HepG2 (cell line): ENCODE measurements around the gene BRCA1. TPM values are rescaled to one million over a fixed set of nuclear protein-coding genes. Genes with fewer than 3 reads are reported as not detected.

Experiments used
- ATAC-seq: fragments of 200-7000 bp; cut with Tn5 transposase; 3 replicates; pipeline ENCODE4 v1.9.1; 2020; ENCODE audit warnings: mild to moderate bottlenecking, moderate library complexity
- BruUV-seq: library from RNA; stranded (reverse); fragments of 400-500 nt; replicated peaks from 2 replicates; lab custom pipeline; 2021; lab: Mats Ljungman, UMichigan
- CTCF ChIA-PET: fragments of 300-600 bp; formaldehyde crosslinking; extraction: SDS; loops from one replicate; lab custom pipeline; 2021; ENCODE audit warnings: low total read pairs, inconsistent platforms, low intra/inter-chr PET ratio; lab: Yijun Ruan, JAX
- POLR2A ChIA-PET: fragments of 350-600 bp; sonication (Branson Sonifier 250); formaldehyde crosslinking; loops from one replicate; lab custom pipeline; 2020; ENCODE audit warnings: antibody characterized with exemption, inconsistent platforms; lab: Yijun Ruan, JAX
- DNase-seq: peaks from one replicate; pipeline ENCODE4 v3.0.0-alpha.2; 2015; ENCODE audit warnings: low spot score
- FAIRE-seq: peaks from 3 replicates; lab custom pipeline; 2011; peaks lifted over from hg19 to GRCh38; lab: Jason Lieb, UNC
- H2AFZ ChIP-seq: one replicate; pipeline ENCODE4 v1.6.1; 2011; ENCODE audit warnings: low read length, inconsistent platforms
- H3K27ac ChIP-seq: fragments of 300-600 bp; 3 replicates; pipeline ENCODE4 v1.8.0; 2011; ENCODE audit warnings: mixed run types, mild to moderate bottlenecking, mixed read lengths, low read length, inconsistent platforms; ENCODE audit not compliant: insufficient read depth; ENCODE audit errors: extremely low read length
- H3K27me3 ChIP-seq, 2 experiments: fragments of 200-600 bp in 1 of 2; 2 replicates in 1 of 2; 3 replicates in 1 of 2; pipeline versions ENCODE4 v1.6.0 to v1.8.0; 2011; ENCODE audit warnings: low read length in 2 of 2, mild to moderate bottlenecking in 2 of 2, moderate library complexity in 2 of 2, inconsistent platforms in 1 of 2; ENCODE audit not compliant: insufficient read depth in 2 of 2, control insufficient read depth in 1 of 2
- H3K36me3 ChIP-seq, 2 experiments: fragments of 200-600 bp in 1 of 2; replicated peaks in 1 of 2; 2 replicates in 1 of 2; 3 replicates in 1 of 2; pipeline versions ENCODE4 v1.5.1 to v1.8.0; 2011; ENCODE audit warnings: low read length in 2 of 2, inconsistent platforms in 1 of 2; ENCODE audit not compliant: insufficient read depth in 2 of 2, control insufficient read depth in 1 of 2
- H3K4me1 ChIP-seq: 2 replicates; pipeline ENCODE4 v1.5.1; 2012; ENCODE audit warnings: low read length, inconsistent platforms; ENCODE audit not compliant: insufficient read depth
- H3K4me2 ChIP-seq: 2 replicates; pipeline ENCODE4 v1.6.0; 2011; ENCODE audit warnings: low read depth, low read length, inconsistent platforms
- H3K4me3 ChIP-seq, 3 experiments: fragments of 200-600 bp in 1 of 3; sonication (generic), shearing (Covaris generic) in 1 of 3; replicated peaks in 1 of 3; 2 replicates each; pipeline ENCODE4 v1.5.1; 2011 to 2016; ENCODE audit warnings: low read length in 3 of 3, inconsistent platforms in 2 of 3, low read depth in 2 of 3, mild to moderate bottlenecking in 2 of 3, control low read depth in 1 of 3, mixed read lengths in 1 of 3; ENCODE audit not compliant: insufficient read depth in 1 of 3
- H3K79me2 ChIP-seq: one replicate; pipeline ENCODE4 v1.6.1; 2011; ENCODE audit warnings: low read length, inconsistent platforms; ENCODE audit not compliant: insufficient read depth
- H3K9ac ChIP-seq: 2 replicates; pipeline ENCODE4 v1.6.0; 2011; ENCODE audit warnings: mild to moderate bottlenecking, low read depth, low read length, inconsistent platforms; ENCODE audit not compliant: insufficient read depth
- H3K9me3 ChIP-seq: 2 replicates; pipeline ENCODE4 v1.5.1; 2012; ENCODE audit warnings: mild to moderate bottlenecking, low read length
- H4K20me1 ChIP-seq: 2 replicates; pipeline ENCODE4 v1.6.0; 2011; ENCODE audit warnings: inconsistent platforms, mild to moderate bottlenecking, low read length, moderate library complexity; ENCODE audit not compliant: insufficient read depth
- AGO2 ChIP-seq: fragments of 200-400 bp; formaldehyde crosslinking; optimal IDR thresholded peaks from 2 replicates; pipeline ENCODE3; 2017; ENCODE audit warnings: mild to moderate bottlenecking, low read depth, low read length, moderate library complexity
- HNRNPH1 ChIP-seq: fragments of 200-400 bp; formaldehyde crosslinking; optimal IDR thresholded peaks from 2 replicates; pipeline ENCODE3; 2017; ENCODE audit warnings: mild to moderate bottlenecking, low read depth, low read length
- IKZF4 ChIP-seq: sonication (generic); formaldehyde crosslinking; IDR thresholded peaks from 2 replicates; pipeline ENCODE4 v1.5.1; 2020; ENCODE audit warnings: borderline replicate concordance, mild to moderate bottlenecking, low read depth, missing genetic modification reagents; ENCODE audit errors: not compliant biosample characterization
- MAFG ChIP-seq: sonication (generic); formaldehyde crosslinking; IDR thresholded peaks from 2 replicates; pipeline ENCODE4 v1.5.1; 2020; ENCODE audit warnings: mild to moderate bottlenecking, missing genetic modification reagents
- MYC ChIP-seq: sonication (generic); formaldehyde crosslinking; IDR thresholded peaks from 2 replicates; pipeline ENCODE4 v1.9.0; 2021; ENCODE audit warnings: missing genetic modification reagents, borderline replicate concordance
- PHF5A ChIP-seq: IDR thresholded peaks from one replicate; pipeline ENCODE4 v1.6.1; 2018; ENCODE audit warnings: low read depth, missing genetic modification reagents; ENCODE audit not compliant: unreplicated experiment
- POLR2G ChIP-seq: fragments of 200-400 bp; formaldehyde crosslinking; IDR thresholded peaks from 2 replicates; pipeline ENCODE4 v1.6.1; 2018; ENCODE audit warnings: mild to moderate bottlenecking, low read depth, low read length, moderate library complexity
- RBFOX2 ChIP-seq: fragments of 200-400 bp; formaldehyde crosslinking; IDR thresholded peaks from 2 replicates; pipeline ENCODE4 v1.6.1; 2017; ENCODE audit warnings: low read depth, mild to moderate bottlenecking, low read length
- SNRNP70 ChIP-seq: fragments of 200-400 bp; formaldehyde crosslinking; IDR thresholded peaks from 2 replicates; pipeline ENCODE4 v1.6.1; 2017; ENCODE audit warnings: mild to moderate bottlenecking, low read depth, low read length, moderate library complexity
- TARDBP ChIP-seq: sonication (generic); formaldehyde crosslinking; IDR thresholded peaks from 2 replicates; pipeline ENCODE4 v1.8.0; 2022; ENCODE audit warnings: mild to moderate bottlenecking, missing genetic modification reagents
- ZFAT ChIP-seq: sonication (generic); formaldehyde crosslinking; conservative IDR thresholded peaks from 2 replicates; pipeline ENCODE4 v1.8.1; 2023; ENCODE audit warnings: missing genetic modification reagents, inconsistent platforms
- ZNF546 ChIP-seq: sonication (generic); formaldehyde crosslinking; conservative IDR thresholded peaks from 2 replicates; pipeline ENCODE4 v1.8.1; 2023; ENCODE audit warnings: mild to moderate bottlenecking, missing genetic modification reagents
- WGBS: methylation state at CpG from one replicate; pipeline ENCODE4 v1.1.6; 2017; ENCODE audit warnings: low lambda C conversion rate; 5-methylcytosine and 5-hydroxymethylcytosine counted together
- in situ Hi-C: cut with HindIII; loops from 2 replicates; pipeline ENCODE4 v1.10.0; 2017; ENCODE audit warnings: low pct_unique_long_range_greater_than_20kb; ENCODE audit not compliant: extremely low pct_ligation_motif_present
- intact Hi-C: fragments of 100-400 bp; cut with micrococcal nuclease; formaldehyde crosslinking; loops from one replicate; pipeline ENCODE4 v1.10.0; 2022; ENCODE audit not compliant: unreplicated experiment
- polyA plus RNA-seq, 8 experiments: library from polyadenylated mRNA; depleted of rRNA in 3 of 8; stranded (reverse) in 7 of 8; unstranded in 1 of 8; fragments of >200 nt; fragmentation: Illumina TruSeq in 4 of 8; extraction: Trizol in 4 of 8; gene quantifications; 2 replicates each; pipeline versions ENCODE4 v1.2.1 to v1.2.3, GENCODE V29; 2011 to 2016; ENCODE audit warnings: low read depth in 4 of 8, missing spikeins in 1 of 8, mixed read lengths in 1 of 8; ENCODE audit not compliant: insufficient read depth in 1 of 8
- total RNA-seq, 5 experiments: library from RNA; depleted of rRNA; stranded (reverse); fragments of >200 nt; fragmentation: Illumina TruSeq; extraction: Trizol; gene quantifications; 2 replicates each; pipeline ENCODE4 v1.2.3, GENCODE V29; 2016; ENCODE audit warnings: low read depth in 1 of 5
- TF ChIP-seq, protein P1 (sequence below): IDR thresholded peaks from 2 replicates; pipeline ENCODE4 v1.6.1; 2016
- TF ChIP-seq, protein P2 (sequence below): sonication (generic); formaldehyde crosslinking; IDR thresholded peaks from 2 replicates; pipeline ENCODE4 v1.4.0; 2020; ENCODE audit warnings: missing genetic modification reagents

The BRCA1 gene
- total and polyA plus RNA-seq, 2 of the 13 experiments (the other 11 are each of a cell fraction or from before 2014, with no cell fraction given), result 13.3 to 37.5 TPM

DNA sequence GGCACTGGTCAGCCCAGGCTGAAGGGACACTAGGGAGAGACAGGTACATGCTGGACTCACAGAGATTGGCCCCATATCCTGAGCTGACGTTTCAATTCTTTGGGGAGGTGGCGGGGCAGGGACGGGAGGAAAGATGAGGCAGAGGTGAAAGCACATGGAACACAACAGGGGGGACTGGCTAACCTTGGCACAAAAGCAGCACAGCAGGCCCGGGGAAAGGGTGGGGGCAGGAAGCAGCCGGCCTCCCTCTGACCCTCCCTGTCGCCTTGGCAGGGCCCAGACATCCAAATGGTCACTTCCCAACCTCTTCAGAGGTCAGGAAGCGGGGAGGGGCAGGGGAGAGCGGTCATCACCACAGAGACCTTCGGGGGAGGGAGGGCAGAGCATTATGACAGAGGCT, 109.6 kb downstream of the BRCA1 start:
- DNase-seq, result no peak
- Histone ChIP-seq H3K9ac (no peak overlapping the region), H3K4me3 (no peak overlapping the region), H3K27ac (no peak overlapping the region), H3K4me1 (peaks cover 70% of the 10 kb centered on the region), H3K27me3 (no peaks in the 10 kb centered on the region), H3K79me2 (peaks cover 16% of the 10 kb centered on the region), H4K20me1 (no peaks in the 10 kb centered on the region), H3K9me3 (no peaks in the 10 kb centered on the region), H3K36me3 (peaks cover 31 to 66% of the 10 kb centered on the region in 2 experiments), H3K4me2 (no peak overlapping the region), H2AFZ (no peak overlapping the region)
- FAIRE-seq, result no peak
- WGBS, result 95% methylated on average over 9 of the region's 9 CpGs
- ChIA-PET POLR2A (interaction anchor here (1.3 to 2.0 kb wide), 3 partner anchors 9 to 300 kb away, joined by 3 to 10 read pairs (median 6); partner anchors contain the start of genes IFI35 and RPL27), CTCF (no interaction called here)
- intact Hi-C loops (no loop called here), in situ Hi-C loops (no loop called here)
- ATAC-seq, result no peak
- TSS peak; percentile 7 for BruUV-seq
- 0 out of 2 replicates have a peak, but pooled peaks have one; percentile 9 for TF ChIP-seq MYC (CRISPR knock-in tag)
- 0 out of 2 replicates have a peak, but pooled peaks have one; percentile 6 for TF ChIP-seq POLR2G
- TF ChIP-seq, protein P1, sequence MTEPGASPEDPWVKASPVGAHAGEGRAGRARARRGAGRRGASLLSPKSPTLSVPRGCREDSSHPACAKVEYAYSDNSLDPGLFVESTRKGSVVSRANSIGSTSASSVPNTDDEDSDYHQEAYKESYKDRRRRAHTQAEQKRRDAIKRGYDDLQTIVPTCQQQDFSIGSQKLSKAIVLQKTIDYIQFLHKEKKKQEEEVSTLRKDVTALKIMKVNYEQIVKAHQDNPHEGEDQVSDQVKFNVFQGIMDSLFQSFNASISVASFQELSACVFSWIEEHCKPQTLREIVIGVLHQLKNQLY, result no peak
- peak; percentile 52 for TF ChIP-seq AGO2
- TF ChIP-seq RBFOX2, result 0 out of 2 replicates have a peak, but pooled peaks have one; percentile 42

DNA sequence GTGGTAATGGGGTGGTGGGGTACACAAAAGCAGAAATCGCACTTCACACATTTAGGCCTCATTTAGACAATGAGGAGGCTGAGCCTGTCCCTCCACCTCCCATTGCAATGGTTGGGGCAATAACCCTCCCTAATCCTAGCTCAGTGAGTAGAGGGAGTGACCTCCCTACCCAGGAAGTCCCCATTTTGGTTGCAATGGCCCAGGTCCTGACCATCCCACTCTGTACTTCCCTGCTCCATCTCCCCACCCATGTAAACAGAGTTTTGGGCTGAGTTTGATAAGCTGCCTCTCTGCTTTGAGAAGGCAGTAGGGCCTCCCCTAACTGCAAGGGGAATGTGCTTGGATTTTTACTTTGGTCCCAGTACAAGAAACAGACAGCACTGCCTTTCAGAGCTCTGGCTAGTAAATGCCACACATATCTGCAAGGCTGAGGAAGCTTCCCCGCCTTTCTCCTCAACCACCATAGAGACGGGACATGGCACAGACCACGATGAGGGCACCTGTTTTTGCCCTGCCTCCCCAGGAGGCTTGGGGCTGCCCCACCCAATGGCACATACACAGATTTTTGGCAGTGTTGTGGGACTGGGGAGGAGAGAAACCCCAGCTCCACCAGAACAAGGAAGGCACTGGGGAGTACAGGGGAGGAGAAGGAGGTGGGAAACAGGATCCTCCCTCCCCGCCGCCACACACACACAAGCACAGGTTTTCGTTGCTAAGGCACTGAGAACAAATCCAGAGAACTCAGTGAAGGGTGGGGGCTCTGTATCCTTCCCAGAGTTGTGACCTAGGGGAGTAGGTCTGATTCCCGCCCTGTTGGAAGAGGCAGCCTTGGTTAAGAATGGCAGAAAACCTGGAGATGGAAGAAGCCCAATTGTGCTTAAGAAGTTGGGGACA, 110.3 kb downstream of the BRCA1 start:
- Histone ChIP-seq H3K9me3 (no peaks in the 10 kb centered on the region), H2AFZ (no peak overlapping the region), H3K4me2 (no peak overlapping the region), H3K4me1 (peaks cover 70% of the 10 kb centered on the region), H3K27ac (peak overlapping the region; percentile 25), H3K79me2 (peaks cover 9% of the 10 kb centered on the region), H3K4me3 (no peak overlapping the region), H3K27me3 (no peaks in the 10 kb centered on the region), H3K36me3 (peaks cover 31 to 62% of the 10 kb centered on the region in 2 experiments), H3K9ac (no peak overlapping the region), H4K20me1 (no peaks in the 10 kb centered on the region)
- intact Hi-C loops, result no loop called here
- TSS peak; percentile 23 for BruUV-seq
- FAIRE-seq, result no peak
- no peak for ATAC-seq
- ChIA-PET CTCF (no interaction called here), POLR2A (interaction anchor here (1.4 to 2.0 kb wide), 2 partner anchors 17 to 301 kb away, joined by 6 to 10 read pairs; partner anchors contain the start of gene RPL27)
- in situ Hi-C loops, result no loop called here
- 91% methylated on average over 8 of the region's 8 CpGs for WGBS
- no peak for DNase-seq
- TF ChIP-seq HNRNPH1, result no peak
- no peak for TF ChIP-seq PHF5A (CRISPR knock-in tag)
- no peak for TF ChIP-seq MAFG (CRISPR knock-in tag)
- TF ChIP-seq ZFAT, result no peak
- TF ChIP-seq SNRNP70, result no peak
- no peak for TF ChIP-seq IKZF4 (CRISPR knock-in tag)
- TF ChIP-seq TARDBP, result no peak
- no peak for TF ChIP-seq ZNF546 (CRISPR knock-in tag)
- TF ChIP-seq, protein P2, sequence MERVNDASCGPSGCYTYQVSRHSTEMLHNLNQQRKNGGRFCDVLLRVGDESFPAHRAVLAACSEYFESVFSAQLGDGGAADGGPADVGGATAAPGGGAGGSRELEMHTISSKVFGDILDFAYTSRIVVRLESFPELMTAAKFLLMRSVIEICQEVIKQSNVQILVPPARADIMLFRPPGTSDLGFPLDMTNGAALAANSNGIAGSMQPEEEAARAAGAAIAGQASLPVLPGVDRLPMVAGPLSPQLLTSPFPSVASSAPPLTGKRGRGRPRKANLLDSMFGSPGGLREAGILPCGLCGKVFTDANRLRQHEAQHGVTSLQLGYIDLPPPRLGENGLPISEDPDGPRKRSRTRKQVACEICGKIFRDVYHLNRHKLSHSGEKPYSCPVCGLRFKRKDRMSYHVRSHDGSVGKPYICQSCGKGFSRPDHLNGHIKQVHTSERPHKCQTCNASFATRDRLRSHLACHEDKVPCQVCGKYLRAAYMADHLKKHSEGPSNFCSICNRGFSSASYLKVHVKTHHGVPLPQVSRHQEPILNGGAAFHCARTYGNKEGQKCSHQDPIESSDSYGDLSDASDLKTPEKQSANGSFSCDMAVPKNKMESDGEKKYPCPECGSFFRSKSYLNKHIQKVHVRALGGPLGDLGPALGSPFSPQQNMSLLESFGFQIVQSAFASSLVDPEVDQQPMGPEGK (CRISPR knock-in tag), result peak; percentile 20; the same call in 1 of the 2 replicates
